Small intestine (tissue), 7 donors: ENCODE measurements around the gene KCTD19. TPM values are rescaled to one million over a fixed set of nuclear protein-coding genes. Genes with fewer than 3 reads are reported as not detected.
A peak's percentile ranks its signal among the peaks of the same experiment; 100 is the strongest.

Experiments
- DNase-seq, 2 donors: peaks; one replicate each; pipeline versions ENCODE4 v3.0.0 to v3.0.0-alpha.2; 2013
- FAIRE-seq: peaks from 2 replicates; lab custom pipeline; 2012; peaks lifted over from hg19 to GRCh38; lab: Jason Lieb, UNC
- H3K27ac ChIP-seq, 3 donors: one replicate each; pipeline ENCODE4 v1.5.1; 2013; ENCODE audit warnings: low read length in 2 of 3, mild to moderate bottlenecking in 2 of 3, control low read depth in 1 of 3, inconsistent platforms in 1 of 3, low read depth in 1 of 3, moderate library complexity in 1 of 3
- H3K27me3 ChIP-seq, 3 donors: one replicate each; pipeline ENCODE4 v1.6.1; 2013; ENCODE audit warnings: low read length in 3 of 3, inconsistent platforms in 1 of 3; ENCODE audit not compliant: control insufficient read depth in 3 of 3, insufficient read depth in 3 of 3
- H3K36me3 ChIP-seq, 3 donors: one replicate each; pipeline ENCODE4 v1.6.1; 2013; ENCODE audit warnings: low read length in 3 of 3, inconsistent platforms in 1 of 3, low read depth in 1 of 3, mild to moderate bottlenecking in 1 of 3, moderate library complexity in 1 of 3; ENCODE audit not compliant: control insufficient read depth in 3 of 3, insufficient read depth in 2 of 3
- H3K4me1 ChIP-seq, 3 donors: one replicate each; pipeline ENCODE4 v1.6.1; 2013; ENCODE audit warnings: low read length in 2 of 3, inconsistent platforms in 1 of 3, low read depth in 1 of 3, mild to moderate bottlenecking in 1 of 3, moderate library complexity in 1 of 3; ENCODE audit not compliant: control insufficient read depth in 3 of 3, insufficient read depth in 2 of 3
- H3K4me3 ChIP-seq, 3 donors: one replicate each; pipeline ENCODE4 v1.5.1; 2013; ENCODE audit warnings: low read length in 3 of 3, control low read depth in 1 of 3, inconsistent platforms in 1 of 3, low read depth in 1 of 3, mild to moderate bottlenecking in 1 of 3, moderate library complexity in 1 of 3
- H3K9me3 ChIP-seq, 2 donors: one replicate each; pipeline ENCODE4 v1.6.1; 2013; ENCODE audit warnings: low read depth in 1 of 2, low read length in 1 of 2; ENCODE audit not compliant: control insufficient read depth in 2 of 2, insufficient read depth in 1 of 2
- WGBS, 3 donors: extraction: QIAGEN DNeasy Blood & Tissue Kit; methylation state at CpG; one replicate each; pipeline ENCODE4 v1.1.7; 2013; 5-methylcytosine and 5-hydroxymethylcytosine counted together
- polyA plus RNA-seq, 4 donors: library from polyadenylated mRNA; stranded (reverse) in 3 of 4; unstranded in 1 of 4; fragments of 200-250 nt in 3 of 4; fragments of 120-200 nt in 1 of 4; gene quantifications; one replicate each; pipeline versions ENCODE4 v1.2.1 to v1.2.3, GENCODE V29; 2013
- donor health status: healthy with polysubstance abuse.
- donor health status: control.
- donor health status: control.
- donor health status: Bipolar disorder and iron deficiency.
- donor health status: healthy.

KCTD19 gene
- polyA plus RNA-seq, 4 donors: 0.01 to 0.19 TPM; not detected in 2

DNA sequence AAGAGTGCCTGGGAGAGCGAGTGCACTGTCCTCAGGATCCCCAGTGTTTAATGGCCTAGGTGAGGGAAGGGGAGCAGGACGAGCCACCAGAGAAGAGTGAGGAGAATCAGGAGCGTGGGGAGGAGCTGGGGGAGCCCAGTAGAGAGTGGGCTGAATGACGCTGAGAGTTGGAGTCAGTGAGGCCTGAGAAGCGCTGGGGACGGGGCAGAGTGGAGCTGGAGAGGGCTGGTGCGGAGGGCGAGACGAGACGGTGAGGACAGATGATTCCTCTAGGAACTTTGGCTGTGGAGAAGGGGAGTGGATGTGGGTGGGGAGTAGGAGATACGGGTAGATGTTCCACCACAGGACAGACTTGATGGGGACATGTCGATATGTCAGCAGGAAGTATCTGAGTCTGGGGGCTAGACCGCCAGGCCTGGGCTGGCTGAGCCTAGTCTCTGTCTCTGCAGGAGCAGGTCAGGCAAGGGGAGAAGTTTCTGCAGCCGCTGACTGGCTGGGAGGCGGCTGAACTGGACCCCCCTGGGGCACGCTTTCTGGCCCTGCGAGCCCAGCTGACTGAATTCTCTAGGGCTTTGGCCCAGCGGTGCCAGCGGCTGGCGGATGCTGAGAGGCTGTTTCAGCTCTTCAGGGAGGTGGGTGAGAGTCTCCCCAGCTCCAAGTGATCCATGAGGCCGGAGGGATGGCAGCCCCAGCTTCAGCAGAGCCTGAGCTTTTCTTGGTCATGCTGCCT, 42.5 kb downstream of the KCTD19 start:
- no peaks in the 10 kb centered on the region for H3K4me1 ChIP-seq
- H3K4me3 ChIP-seq: no peak overlapping the region
- no peak for FAIRE-seq
- DNase-seq: no peak
- H3K36me3 ChIP-seq: peaks cover 0 to 42% (median 0%) of the 10 kb centered on the region in 3 donors
- 89 to 93% (median 92%) methylated on average over 21 of the region's 21 CpGs for WGBS, 3 donors
- no peaks in the 10 kb centered on the region for H3K27me3 ChIP-seq
- H3K9me3 ChIP-seq: no peaks in the 10 kb centered on the region
- no peak overlapping the region for H3K27ac ChIP-seq

DNA sequence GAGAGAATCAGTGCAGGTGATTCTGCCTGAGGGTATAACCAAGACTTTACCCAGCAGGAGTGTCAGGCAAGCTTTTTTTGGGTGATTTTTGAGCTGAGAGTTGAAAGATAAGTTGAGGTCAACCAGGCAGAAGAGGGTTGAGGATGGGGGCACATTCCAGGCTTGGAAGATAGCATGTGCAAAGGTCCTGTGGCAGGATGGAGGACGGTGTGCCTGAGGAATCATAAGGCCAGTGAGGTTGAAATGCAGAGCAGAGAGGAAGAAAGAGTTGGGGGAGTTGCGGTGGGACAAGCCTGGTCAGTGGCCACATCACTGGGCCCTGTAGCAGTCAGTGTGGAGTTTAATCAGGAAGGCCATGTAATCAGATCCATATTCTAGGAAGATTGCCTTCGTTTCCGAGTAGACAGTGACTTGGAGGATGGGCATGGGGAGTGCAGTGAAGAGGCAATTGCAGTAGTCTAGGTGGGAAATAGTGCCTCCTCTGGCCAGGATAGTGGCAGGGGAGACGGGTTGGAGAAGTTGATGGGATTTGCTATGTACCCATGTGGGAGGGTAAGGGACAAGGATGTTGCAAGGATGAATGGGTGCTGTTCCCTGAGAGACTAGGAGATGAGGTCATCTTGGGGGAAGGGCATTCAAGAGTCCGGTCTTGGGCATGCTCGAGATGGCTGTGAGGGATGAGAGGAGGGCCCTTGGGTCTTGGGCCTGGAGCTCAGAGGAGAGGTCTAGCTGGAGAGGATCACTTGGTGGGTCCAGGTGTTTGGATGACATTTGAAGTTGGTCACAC, 43.3 kb downstream of the KCTD19 start:
- H3K9me3 ChIP-seq: no peaks in the 10 kb centered on the region
- H3K27me3 ChIP-seq: no peaks in the 10 kb centered on the region
- H3K4me3 ChIP-seq: no peak overlapping the region
- H3K27ac ChIP-seq: no peak overlapping the region
- H3K4me1 ChIP-seq: peaks cover 0 to 7% (median 3%) of the 10 kb centered on the region in 3 donors
- 91 to 95% (median 93%) methylated on average over 7 of the region's 7 CpGs for WGBS, 3 donors
- no peak for DNase-seq
- no peak for FAIRE-seq
- peaks cover 0 to 38% (median 0%) of the 10 kb centered on the region in 3 donors for H3K36me3 ChIP-seq

DNA sequence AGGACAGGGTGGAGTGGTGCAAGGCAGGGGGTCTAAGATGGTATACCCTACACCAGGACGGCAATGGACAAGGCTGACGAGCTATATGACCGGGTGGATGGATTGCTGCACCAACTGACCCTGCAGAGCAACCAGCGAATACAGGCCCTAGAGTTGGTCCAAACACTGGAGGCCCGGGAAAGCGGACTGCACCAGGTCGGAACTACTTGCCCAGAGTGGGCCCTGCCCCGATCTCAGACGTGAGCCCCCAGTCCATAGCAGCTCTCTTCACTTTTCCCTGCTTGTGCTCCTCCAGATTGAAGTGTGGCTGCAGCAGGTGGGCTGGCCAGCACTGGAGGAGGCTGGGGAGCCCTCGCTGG, 44.1 kb downstream of the KCTD19 start:
- DNase-seq (no peak), FAIRE-seq (no peak)
- Histone ChIP-seq H3K9me3 (no peaks in the 10 kb centered on the region), H3K36me3 (peaks cover 0 to 37% (median 0%) of the 10 kb centered on the region in 3 donors), H3K27ac (no peak overlapping the region), H3K4me1 (peaks cover 0 to 10% (median 4%) of the 10 kb centered on the region in 3 donors), H3K27me3 (no peaks in the 10 kb centered on the region), H3K4me3 (no peak overlapping the region)
- WGBS, 3 donors: 94 to 97% (median 96%) methylated on average over 10 of the region's 10 CpGs

DNA sequence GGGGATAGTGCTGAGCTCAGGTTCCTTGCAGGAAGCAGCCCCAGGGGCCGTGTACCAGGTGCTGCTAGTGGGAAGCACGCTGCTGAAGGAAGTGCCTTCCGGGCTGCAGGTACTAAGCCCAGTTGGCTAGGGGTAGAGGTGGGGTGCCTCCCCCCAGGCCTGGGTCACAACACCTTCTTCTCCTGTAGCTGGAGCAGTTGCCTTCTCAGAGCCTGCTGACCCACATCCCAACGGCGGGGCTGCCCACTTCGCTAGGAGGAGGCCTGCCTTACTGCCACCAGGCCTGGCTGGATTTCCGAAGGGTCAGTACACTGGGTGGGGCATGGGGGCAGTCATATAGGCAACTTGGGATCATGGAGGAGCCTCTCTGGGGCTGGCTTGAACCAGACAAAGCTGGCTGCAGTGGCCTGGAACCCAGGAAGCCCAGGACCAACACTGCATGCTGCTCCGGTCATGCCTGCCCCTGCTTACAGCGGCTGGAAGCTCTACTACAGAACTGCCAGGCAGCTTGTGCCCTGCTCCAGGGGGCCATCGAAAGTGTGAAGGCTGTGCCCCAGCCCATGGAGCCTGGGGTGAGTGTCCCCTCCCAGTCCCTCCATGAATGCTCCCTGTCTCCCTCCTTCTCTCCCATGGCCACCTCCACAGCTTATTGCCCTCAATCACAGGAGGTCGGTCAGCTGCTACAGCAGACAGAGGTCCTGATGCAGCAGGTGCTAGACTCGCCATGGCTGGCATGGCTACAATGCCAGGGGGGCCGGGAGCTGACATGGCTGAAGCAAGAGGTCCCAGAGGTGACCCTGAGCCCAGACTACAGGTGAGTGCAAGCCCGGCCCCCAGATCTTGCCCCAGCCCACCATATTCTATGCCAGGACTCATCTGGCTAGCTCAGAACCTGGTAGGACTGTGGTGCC, 44.8 kb downstream of the KCTD19 start:
- H3K4me1 ChIP-seq: peaks cover 0 to 10% (median 4%) of the 10 kb centered on the region in 3 donors
- no peak overlapping the region for H3K4me3 ChIP-seq
- FAIRE-seq (no peak), DNase-seq (no peak)
- H3K36me3 ChIP-seq: peaks cover 0 to 39% (median 0%) of the 10 kb centered on the region in 3 donors
- no peak overlapping the region for H3K27ac ChIP-seq
- 90 to 95% (median 91%) methylated on average over 10 to 14 of the region's 14 CpGs for WGBS, 3 donors
- H3K27me3 ChIP-seq: no peaks in the 10 kb centered on the region
- H3K9me3 ChIP-seq: no peaks in the 10 kb centered on the region

DNA sequence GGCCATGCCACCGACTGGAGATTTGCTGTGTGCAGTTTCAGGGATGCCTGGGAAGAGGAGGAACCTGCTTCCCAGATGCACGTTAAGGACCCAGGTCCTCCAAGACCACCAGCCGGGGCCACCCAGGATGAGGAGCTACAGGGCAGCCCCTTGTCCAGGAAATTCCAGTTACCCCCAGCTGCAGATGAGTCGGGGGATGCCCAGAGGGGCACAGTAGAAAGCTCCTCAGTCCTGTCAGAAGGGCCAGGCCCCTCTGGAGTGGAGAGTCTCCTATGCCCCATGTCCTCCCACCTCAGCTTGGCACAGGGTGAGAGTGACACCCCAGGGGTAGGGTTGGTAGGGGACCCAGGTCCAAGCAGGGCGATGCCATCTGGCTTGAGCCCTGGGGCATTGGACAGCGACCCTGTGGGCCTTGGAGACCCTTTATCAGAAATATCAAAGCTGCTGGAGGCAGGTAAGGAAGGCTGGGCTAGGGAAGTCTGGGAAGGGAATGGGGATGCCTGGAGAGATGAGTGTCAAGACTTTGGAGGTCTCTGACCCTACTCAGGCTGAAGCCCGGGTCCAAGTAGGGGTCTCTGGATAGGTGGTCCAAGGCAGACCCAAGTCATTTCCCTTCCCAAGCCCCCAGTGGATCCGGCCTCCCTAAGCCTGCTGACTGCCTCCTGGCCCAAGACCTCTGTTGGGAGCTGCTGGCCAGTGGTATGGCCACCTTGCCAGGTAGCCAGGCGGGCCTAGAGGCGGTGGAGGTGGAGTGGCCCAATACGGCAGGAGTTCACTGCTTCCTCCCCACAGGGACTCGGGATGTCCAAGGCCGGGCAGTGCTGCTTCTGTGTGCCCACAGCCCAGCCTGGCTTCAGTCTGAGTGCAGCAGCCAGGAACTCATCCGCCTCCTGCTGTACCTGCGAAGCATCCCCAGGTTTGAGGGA, 46.2 kb downstream of the KCTD19 start:
- Histone ChIP-seq H3K4me1 (peaks cover 0 to 10% (median 4%) of the 10 kb centered on the region in 3 donors), H3K4me3 (no peak overlapping the region), H3K9me3 (no peaks in the 10 kb centered on the region), H3K27me3 (no peaks in the 10 kb centered on the region), H3K36me3 (peaks cover 0 to 40% (median 0%) of the 10 kb centered on the region in 3 donors), H3K27ac (no peak overlapping the region)
- 90 to 93% (median 92%) methylated on average over 15 of the region's 15 CpGs for WGBS, 3 donors
- DNase-seq: no peak
- FAIRE-seq: no peak

GRCh38 chr16:67279296-67280089, 47.0 kb downstream of the KCTD19 start, which contains the start of gene PLEKHG4:
PLEKHG4 (plus strand) TSS chr16:67279532; CDS start chr16:67280045, 513 bp downstream.
- peaks cover 0 to 37% (median 0%) of the 10 kb centered on the region in 3 donors for H3K36me3 ChIP-seq
- no peak for FAIRE-seq
- H3K27ac ChIP-seq: peak within 1 kb of the TSS in 1 of 3 donors; percentile 11
- 25 to 34% (median 26%) methylated on average over 42 to 83 of the region's 83 CpGs for WGBS, 3 donors
- H3K4me1 ChIP-seq: peaks cover 0 to 10% (median 4%) of the 10 kb centered on the region in 3 donors
- H3K27me3 ChIP-seq: no peaks in the 10 kb centered on the region
- H3K4me3 ChIP-seq: peak within 1 kb of the TSS; percentile 51 to 66 (median 57)
- peak; percentile 76 to 90 for DNase-seq
- no peaks in the 10 kb centered on the region for H3K9me3 ChIP-seq
